HepG2 (cell line): ENCODE results near the gene BBS1. TPM values are rescaled to one million over a fixed set of nuclear protein-coding genes. Genes with fewer than 3 reads are reported as not detected.

Experiments
- ATAC-seq: fragments of 200-7000 bp; cut with Tn5 transposase; 3 replicates; pipeline ENCODE4 v1.9.1; 2020; ENCODE audit warnings: mild to moderate bottlenecking, moderate library complexity
- BruUV-seq: library from RNA; stranded (reverse); fragments of 400-500 nt; replicated peaks from 2 replicates; lab custom pipeline; 2021; lab: Mats Ljungman, UMichigan
- CTCF ChIA-PET: fragments of 300-600 bp; formaldehyde crosslinking; extraction: SDS; loops from one replicate; lab custom pipeline; 2021; ENCODE audit warnings: low total read pairs, inconsistent platforms, low intra/inter-chr PET ratio; lab: Yijun Ruan, JAX
- POLR2A ChIA-PET: fragments of 350-600 bp; sonication (Branson Sonifier 250); formaldehyde crosslinking; loops from one replicate; lab custom pipeline; 2020; ENCODE audit warnings: antibody characterized with exemption, inconsistent platforms; lab: Yijun Ruan, JAX
- DNase-seq: peaks from one replicate; pipeline ENCODE4 v3.0.0-alpha.2; 2015; ENCODE audit warnings: low spot score
- FAIRE-seq: peaks from 3 replicates; lab custom pipeline; 2011; peaks lifted over from hg19 to GRCh38; lab: Jason Lieb, UNC
- H2AFZ ChIP-seq: one replicate; pipeline ENCODE4 v1.6.1; 2011; ENCODE audit warnings: low read length, inconsistent platforms
- H3K27ac ChIP-seq: fragments of 300-600 bp; 3 replicates; pipeline ENCODE4 v1.8.0; 2011; ENCODE audit warnings: mixed run types, mild to moderate bottlenecking, mixed read lengths, low read length, inconsistent platforms; ENCODE audit not compliant: insufficient read depth; ENCODE audit errors: extremely low read length
- H3K27me3 ChIP-seq, 2 experiments: fragments of 200-600 bp in 1 of 2; 2 replicates in 1 of 2; 3 replicates in 1 of 2; pipeline versions ENCODE4 v1.6.0 to v1.8.0; 2011; ENCODE audit warnings: low read length in 2 of 2, mild to moderate bottlenecking in 2 of 2, moderate library complexity in 2 of 2, inconsistent platforms in 1 of 2; ENCODE audit not compliant: insufficient read depth in 2 of 2, control insufficient read depth in 1 of 2
- H3K36me3 ChIP-seq, 2 experiments: fragments of 200-600 bp in 1 of 2; replicated peaks in 1 of 2; 2 replicates in 1 of 2; 3 replicates in 1 of 2; pipeline versions ENCODE4 v1.5.1 to v1.8.0; 2011; ENCODE audit warnings: low read length in 2 of 2, inconsistent platforms in 1 of 2; ENCODE audit not compliant: insufficient read depth in 2 of 2, control insufficient read depth in 1 of 2
- H3K4me1 ChIP-seq: 2 replicates; pipeline ENCODE4 v1.5.1; 2012; ENCODE audit warnings: low read length, inconsistent platforms; ENCODE audit not compliant: insufficient read depth
- H3K4me2 ChIP-seq: 2 replicates; pipeline ENCODE4 v1.6.0; 2011; ENCODE audit warnings: low read depth, low read length, inconsistent platforms
- H3K4me3 ChIP-seq, 3 experiments: fragments of 200-600 bp in 1 of 3; sonication (generic), shearing (Covaris generic) in 1 of 3; replicated peaks in 1 of 3; 2 replicates each; pipeline ENCODE4 v1.5.1; 2011 to 2016; ENCODE audit warnings: low read length in 3 of 3, inconsistent platforms in 2 of 3, low read depth in 2 of 3, mild to moderate bottlenecking in 2 of 3, control low read depth in 1 of 3, mixed read lengths in 1 of 3; ENCODE audit not compliant: insufficient read depth in 1 of 3
- H3K79me2 ChIP-seq: one replicate; pipeline ENCODE4 v1.6.1; 2011; ENCODE audit warnings: low read length, inconsistent platforms; ENCODE audit not compliant: insufficient read depth
- H3K9ac ChIP-seq: 2 replicates; pipeline ENCODE4 v1.6.0; 2011; ENCODE audit warnings: mild to moderate bottlenecking, low read depth, low read length, inconsistent platforms; ENCODE audit not compliant: insufficient read depth
- H3K9me3 ChIP-seq: 2 replicates; pipeline ENCODE4 v1.5.1; 2012; ENCODE audit warnings: mild to moderate bottlenecking, low read length
- H4K20me1 ChIP-seq: 2 replicates; pipeline ENCODE4 v1.6.0; 2011; ENCODE audit warnings: inconsistent platforms, mild to moderate bottlenecking, low read length, moderate library complexity; ENCODE audit not compliant: insufficient read depth
- NFIB ChIP-seq: sonication (generic); formaldehyde crosslinking; IDR thresholded peaks from 2 replicates; pipeline ENCODE4 v1.9.0; 2021; ENCODE audit warnings: missing genetic modification reagents, mild to moderate bottlenecking, borderline replicate concordance
- RBAK ChIP-seq: sonication (generic); formaldehyde crosslinking; IDR thresholded peaks from 2 replicates; pipeline ENCODE4 v1.5.1; 2020; ENCODE audit warnings: mild to moderate bottlenecking, missing genetic modification reagents
- TBL1XR1 ChIP-seq: fragments of 150-350 bp; IDR thresholded peaks from 2 replicates; pipeline ENCODE4 v1.6.1; 2014; ENCODE audit warnings: borderline replicate concordance, low read length; ENCODE audit not compliant: partially characterized antibody
- TGIF2 ChIP-seq: IDR thresholded peaks from 2 replicates; pipeline ENCODE4 v1.6.1; 2016; ENCODE audit warnings: control low read depth, missing compliant biosample characterization
- ZNF674 ChIP-seq: sonication (generic); formaldehyde crosslinking; IDR thresholded peaks from 2 replicates; pipeline ENCODE4 v1.5.0; 2020; ENCODE audit warnings: low read depth, mild to moderate bottlenecking, missing genetic modification reagents
- ZNF883 ChIP-seq: sonication (generic); formaldehyde crosslinking; IDR thresholded peaks from 2 replicates; pipeline ENCODE4 v1.5.1; 2020; ENCODE audit warnings: mild to moderate bottlenecking, missing genetic modification reagents; ENCODE audit errors: not compliant biosample characterization
- WGBS: methylation state at CpG from one replicate; pipeline ENCODE4 v1.1.6; 2017; ENCODE audit warnings: low lambda C conversion rate; 5-methylcytosine and 5-hydroxymethylcytosine counted together
- in situ Hi-C: cut with HindIII; loops from 2 replicates; pipeline ENCODE4 v1.10.0; 2017; ENCODE audit warnings: low pct_unique_long_range_greater_than_20kb; ENCODE audit not compliant: extremely low pct_ligation_motif_present
- intact Hi-C: fragments of 100-400 bp; cut with micrococcal nuclease; formaldehyde crosslinking; loops from one replicate; pipeline ENCODE4 v1.10.0; 2022; ENCODE audit not compliant: unreplicated experiment
- polyA plus RNA-seq, 8 experiments: library from polyadenylated mRNA; depleted of rRNA in 3 of 8; stranded (reverse) in 7 of 8; unstranded in 1 of 8; fragments of >200 nt; fragmentation: Illumina TruSeq in 4 of 8; extraction: Trizol in 4 of 8; gene quantifications; 2 replicates each; pipeline versions ENCODE4 v1.2.1 to v1.2.3, GENCODE V29; 2011 to 2016; ENCODE audit warnings: low read depth in 4 of 8, missing spikeins in 1 of 8, mixed read lengths in 1 of 8; ENCODE audit not compliant: insufficient read depth in 1 of 8
- total RNA-seq, 5 experiments: library from RNA; depleted of rRNA; stranded (reverse); fragments of >200 nt; fragmentation: Illumina TruSeq; extraction: Trizol; gene quantifications; 2 replicates each; pipeline ENCODE4 v1.2.3, GENCODE V29; 2016; ENCODE audit warnings: low read depth in 1 of 5
- TF ChIP-seq, protein P1 (sequence below): IDR thresholded peaks from 2 replicates; pipeline ENCODE4 v1.6.1; 2016; ENCODE audit warnings: low read depth, borderline replicate concordance
- TF ChIP-seq, protein P2 (sequence below): sonication (generic); formaldehyde crosslinking; IDR thresholded peaks from 2 replicates; pipeline ENCODE4 v1.4.0; 2020; ENCODE audit warnings: missing genetic modification reagents, borderline replicate concordance

Gene BBS1
- total and polyA plus RNA-seq, 2 of the 13 experiments (the other 11 are each of a cell fraction or from before 2014, with no cell fraction given) = 11.7 to 14.1 TPM

DNA sequence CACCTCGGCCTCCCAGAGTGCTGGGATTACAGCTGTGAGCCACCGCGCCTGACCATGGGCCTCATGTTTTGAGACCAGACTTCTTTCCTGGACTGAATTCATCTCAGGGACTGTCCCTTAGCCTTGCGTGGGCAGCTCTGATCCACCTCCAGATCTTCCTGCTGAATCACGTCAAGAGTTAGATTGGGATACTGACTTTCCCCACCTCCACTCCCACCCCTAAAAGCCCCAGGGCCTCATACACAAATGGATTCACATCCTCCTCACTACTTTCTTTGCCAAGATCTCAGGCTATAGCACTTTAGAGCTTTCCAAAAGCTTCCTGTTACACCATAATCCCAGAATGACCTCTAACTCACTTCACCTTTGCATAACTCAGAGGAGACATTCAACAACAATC lies 70.4 kb downstream of the BBS1 start:
- Histone ChIP-seq H3K27me3 (peaks cover 0 to 2% of the 10 kb centered on the region in 2 experiments; a peak in 1 of 5 replicates), H3K4me2 (no peak overlapping the region), H3K9me3 (no peaks in the 10 kb centered on the region; the same call in 1 of the 2 replicates), H2AFZ (no peak overlapping the region), H3K4me3 (no peak overlapping the region), H3K36me3 (no peaks in the 10 kb centered on the region), H4K20me1 (no peaks in the 10 kb centered on the region), H3K9ac (no peak overlapping the region), H3K79me2 (no peaks in the 10 kb centered on the region), H3K27ac (no peak overlapping the region), H3K4me1 (peaks cover 22% of the 10 kb centered on the region)
- no peak for DNase-seq
- 32% methylated on average over 5 of the region's 5 CpGs for WGBS
- CTCF ChIA-PET = interaction anchor here (2.7 kb wide), 1 partner anchor 98 kb away, joined by 34 read pairs; the partner anchor contains the start of gene RBM4B
- no TSS peak for BruUV-seq
- in situ Hi-C loops (no loop called here), intact Hi-C loops (no loop called here)
- FAIRE-seq = no peak
- ATAC-seq = no peak
- POLR2A ChIA-PET = interaction anchor here (1.0 to 1.8 kb wide), 4 partner anchors 12 to 97 kb away, joined by 3 to 9 read pairs (median 4); partner anchors contain the start of genes CCDC87, CCS and RBM4B
- TF ChIP-seq TBL1XR1 = no peak
- TF ChIP-seq, protein P1, sequence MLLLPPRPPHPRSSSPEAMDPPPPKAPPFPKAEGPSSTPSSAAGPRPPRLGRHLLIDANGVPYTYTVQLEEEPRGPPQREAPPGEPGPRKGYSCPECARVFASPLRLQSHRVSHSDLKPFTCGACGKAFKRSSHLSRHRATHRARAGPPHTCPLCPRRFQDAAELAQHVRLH (CRISPR knock-in tag) = no peak
- no peak for TF ChIP-seq ZNF883
- no peak for TF ChIP-seq ZNF674
- no peak for TF ChIP-seq RBAK
- TF ChIP-seq NFIB (CRISPR knock-in tag) = no peak

DNA sequence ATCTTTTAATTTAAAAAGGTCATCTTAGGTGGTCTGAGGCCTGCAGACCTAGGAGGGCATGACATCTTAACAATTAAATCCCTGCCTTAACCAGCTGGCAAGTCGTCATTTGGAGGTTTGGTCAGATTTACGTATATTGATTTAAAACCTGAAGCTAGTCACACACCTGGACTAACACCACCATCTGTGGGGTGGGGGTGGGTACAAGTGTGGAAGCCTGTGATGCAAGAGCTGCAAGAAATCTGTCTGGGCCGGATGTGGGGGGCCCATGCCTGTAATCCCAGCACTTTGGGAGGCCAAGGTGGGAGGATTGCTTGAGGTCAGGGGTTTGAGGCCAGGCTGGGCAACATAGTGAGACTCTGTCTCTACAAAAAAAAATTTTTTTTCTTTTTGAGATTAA lies 70.8 kb downstream of the BBS1 start:
- Histone ChIP-seq H3K27me3 (no peaks in the 10 kb centered on the region), H3K27ac (no peak overlapping the region), H3K4me2 (no peak overlapping the region), H3K4me3 (no peak overlapping the region), H3K79me2 (no peaks in the 10 kb centered on the region), H3K4me1 (peaks cover 26% of the 10 kb centered on the region), H3K36me3 (no peaks in the 10 kb centered on the region), H4K20me1 (no peaks in the 10 kb centered on the region), H3K9me3 (no peaks in the 10 kb centered on the region; the same call in 1 of the 2 replicates), H2AFZ (no peak overlapping the region), H3K9ac (no peak overlapping the region)
- in situ Hi-C loops = no loop called here
- whole genome bisulfite sequencing = 44% methylated on average over 3 of the region's 3 CpGs
- DNase-seq = no peak
- ATAC-seq = no peak
- FAIRE-seq = no peak
- ChIA-PET CTCF (no interaction called here), POLR2A (interaction anchor here (1.0 to 1.8 kb wide), 4 partner anchors 12 to 97 kb away, joined by 3 to 9 read pairs (median 4); partner anchors contain the start of genes CCDC87, CCS and RBM4B)
- intact Hi-C loops = no loop called here
- no peak for TF ChIP-seq TGIF2 (CRISPR knock-in tag)
- TF ChIP-seq, protein P2, sequence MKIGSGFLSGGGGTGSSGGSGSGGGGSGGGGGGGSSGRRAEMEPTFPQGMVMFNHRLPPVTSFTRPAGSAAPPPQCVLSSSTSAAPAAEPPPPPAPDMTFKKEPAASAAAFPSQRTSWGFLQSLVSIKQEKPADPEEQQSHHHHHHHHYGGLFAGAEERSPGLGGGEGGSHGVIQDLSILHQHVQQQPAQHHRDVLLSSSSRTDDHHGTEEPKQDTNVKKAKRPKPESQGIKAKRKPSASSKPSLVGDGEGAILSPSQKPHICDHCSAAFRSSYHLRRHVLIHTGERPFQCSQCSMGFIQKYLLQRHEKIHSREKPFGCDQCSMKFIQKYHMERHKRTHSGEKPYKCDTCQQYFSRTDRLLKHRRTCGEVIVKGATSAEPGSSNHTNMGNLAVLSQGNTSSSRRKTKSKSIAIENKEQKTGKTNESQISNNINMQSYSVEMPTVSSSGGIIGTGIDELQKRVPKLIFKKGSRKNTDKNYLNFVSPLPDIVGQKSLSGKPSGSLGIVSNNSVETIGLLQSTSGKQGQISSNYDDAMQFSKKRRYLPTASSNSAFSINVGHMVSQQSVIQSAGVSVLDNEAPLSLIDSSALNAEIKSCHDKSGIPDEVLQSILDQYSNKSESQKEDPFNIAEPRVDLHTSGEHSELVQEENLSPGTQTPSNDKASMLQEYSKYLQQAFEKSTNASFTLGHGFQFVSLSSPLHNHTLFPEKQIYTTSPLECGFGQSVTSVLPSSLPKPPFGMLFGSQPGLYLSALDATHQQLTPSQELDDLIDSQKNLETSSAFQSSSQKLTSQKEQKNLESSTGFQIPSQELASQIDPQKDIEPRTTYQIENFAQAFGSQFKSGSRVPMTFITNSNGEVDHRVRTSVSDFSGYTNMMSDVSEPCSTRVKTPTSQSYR (CRISPR knock-in tag) = 0 out of 2 replicates have a peak, but pooled peaks have one; percentile 7
- no TSS peak for BruUV-seq
